PC-3 (cell line): ENCODE results near the gene NAGPA. TPM values are rescaled to one million over a fixed set of nuclear protein-coding genes. Genes with fewer than 3 reads are reported as not detected.

Experiments
- ATAC-seq: fragments of 200-7000 bp; cut with Tn5 transposase; 2 replicates; pipeline ENCODE4 v1.9.1; 2020; ENCODE audit warnings: mild to moderate bottlenecking, moderate library complexity
- BruUV-seq: library from RNA; stranded (reverse); fragments of 400-500 nt; replicated peaks from 2 replicates; lab custom pipeline; 2021; lab: Mats Ljungman, UMichigan
- CTCF ChIA-PET: fragments of 300-600 bp; sonication (Branson Sonifier 250); formaldehyde crosslinking; loops from one replicate; lab custom pipeline; 2022; ENCODE audit warnings: antibody characterized with exemption; lab: Charles Lee
- POLR2A ChIA-PET: fragments of 300-600 bp; sonication (Branson Sonifier 250); formaldehyde crosslinking; loops from one replicate; lab custom pipeline; 2022; ENCODE audit warnings: antibody characterized with exemption; ENCODE audit not compliant: unreplicated experiment; lab: Charles Lee
- DNase-seq: peaks from one replicate; pipeline ENCODE4 v3.0.0-alpha.2; 2015
- H2AFZ ChIP-seq: fragments of 300-600 bp; sonication (generic); 2 replicates; pipeline ENCODE4 v1.6.0; 2016; ENCODE audit warnings: antibody characterized with exemption, low read length
- H3F3A ChIP-seq: fragments of 300-600 bp; sonication (generic); one replicate; pipeline ENCODE4 v1.6.0; 2017; ENCODE audit warnings: antibody characterized with exemption, low read length, control low read depth, mild to moderate bottlenecking; ENCODE audit not compliant: unreplicated experiment
- H3K27ac ChIP-seq: fragments of 300-600 bp; sonication (generic); 2 replicates; pipeline ENCODE4 v1.5.1; 2016; ENCODE audit warnings: mild to moderate bottlenecking, low read length
- H3K27me3 ChIP-seq: fragments of 300-600 bp; sonication (generic); 2 replicates; pipeline ENCODE4 v1.6.1; 2016; ENCODE audit warnings: low read length, mixed read lengths
- H3K36me3 ChIP-seq: fragments of 300-600 bp; sonication (generic); 2 replicates; pipeline ENCODE4 v1.6.1; 2016; ENCODE audit warnings: low read depth, mixed run types, low read length, mixed read lengths
- H3K4me1 ChIP-seq: fragments of 300-600 bp; sonication (generic); 2 replicates; pipeline ENCODE4 v1.5.1; 2016; ENCODE audit warnings: low read length; ENCODE audit not compliant: insufficient read depth
- H3K4me2 ChIP-seq: fragments of 300-600 bp; sonication (generic); 2 replicates; pipeline ENCODE4 v1.6.0; 2016; ENCODE audit warnings: low read length
- H3K4me3 ChIP-seq: fragments of 300-600 bp; sonication (generic); 2 replicates; pipeline ENCODE4 v1.5.1; 2016; ENCODE audit warnings: mild to moderate bottlenecking, low read length, mixed read lengths
- H3K79me2 ChIP-seq: fragments of 300-600 bp; sonication (generic); 2 replicates; pipeline ENCODE4 v1.6.1; 2017; ENCODE audit warnings: low read length, mixed read lengths
- H3K9ac ChIP-seq: fragments of 300-600 bp; sonication (generic); 2 replicates; pipeline ENCODE4 v1.6.0; 2016; ENCODE audit warnings: mild to moderate bottlenecking, low read length
- H3K9me2 ChIP-seq: fragments of 300-600 bp; sonication (generic); replicated peaks from 2 replicates; pipeline ENCODE4 v1.6.1; 2016; ENCODE audit warnings: mixed run types, low read length, mixed read lengths
- H3K9me3 ChIP-seq: fragments of 300-600 bp; sonication (generic); 2 replicates; pipeline ENCODE4 v1.6.1; 2016; ENCODE audit warnings: low read length, mixed read lengths
- H4K20me1 ChIP-seq: fragments of 300-600 bp; sonication (generic); 2 replicates; pipeline ENCODE4 v1.6.1; 2016; ENCODE audit warnings: low read length, mixed read lengths
- CTCF ChIP-seq: fragments of 300-600 bp; sonication (generic); conservative IDR thresholded peaks from 2 replicates; pipeline ENCODE4 v1.5.1; 2017; ENCODE audit warnings: antibody characterized with exemption, low read depth, mild to moderate bottlenecking, low read length
- EZH2 ChIP-seq: fragments of 300-600 bp; sonication (generic); IDR thresholded peaks from one replicate; pipeline ENCODE4 v1.6.1; 2017; ENCODE audit warnings: antibody characterized with exemption, mild to moderate bottlenecking, low read length; ENCODE audit not compliant: unreplicated experiment
- EZH2phosphoT487 ChIP-seq: fragments of 300-600 bp; sonication (generic); IDR thresholded peaks from 2 replicates; pipeline ENCODE4 v1.6.1; 2018; ENCODE audit warnings: mild to moderate bottlenecking, antibody characterized with exemption, low read length, borderline replicate concordance
- intact Hi-C: fragments of 100-400 bp; cut with micrococcal nuclease; formaldehyde crosslinking; loops from 2 replicates; pipeline ENCODE4 v1.9.0; 2023
- total RNA-seq: library from RNA; depleted of rRNA; stranded (reverse); fragments of >200 nt; gene quantifications from 2 replicates; pipeline ENCODE4 v1.2.3, GENCODE V29; 2014

Gene NAGPA
- total RNA-seq, 1 experiment from 2014 or later: 26.2 TPM

GRCh38 chr16:4994719-4995434, 38.9 kb downstream of the NAGPA start:
- intact Hi-C loops: no loop called here
- Histone ChIP-seq H3K27ac (no peak overlapping the region), H3K4me3 (no peak overlapping the region), H3K9ac (no peak overlapping the region), H3K27me3 (no peaks in the 10 kb centered on the region), H3K4me1 (no peaks in the 10 kb centered on the region), H3K79me2 (no peaks in the 10 kb centered on the region), H2AFZ (no peak overlapping the region), H3K36me3 (no peaks in the 10 kb centered on the region), H3F3A (no peaks in the 10 kb centered on the region), H3K9me3 (no peaks in the 10 kb centered on the region), H3K9me2 (no peaks in the 10 kb centered on the region), H4K20me1 (no peaks in the 10 kb centered on the region), H3K4me2 (no peak overlapping the region)
- ChIA-PET CTCF (no interaction called here), POLR2A (no interaction called here)
- DNase-seq (no peak), ATAC-seq (no peak)
- no TSS peak for BruUV-seq
- TF ChIP-seq EZH2phosphoT487: no peak
- no peak for TF ChIP-seq EZH2
- no peak for TF ChIP-seq CTCF

GRCh38 chr16:4991754-4992153, 42.0 kb downstream of the NAGPA start:
- POLR2A ChIA-PET: no interaction called here
- no peaks in the 10 kb centered on the region for H3K4me1 ChIP-seq
- no peak overlapping the region for H2AFZ ChIP-seq
- H3K4me3 ChIP-seq: no peak overlapping the region
- intact Hi-C loops: no loop called here
- no peaks in the 10 kb centered on the region for H3F3A ChIP-seq
- no peak for ATAC-seq
- BruUV-seq: no TSS peak
- H3K27me3 ChIP-seq: no peaks in the 10 kb centered on the region
- no peak overlapping the region for H3K4me2 ChIP-seq
- H3K79me2 ChIP-seq: no peaks in the 10 kb centered on the region
- no peaks in the 10 kb centered on the region for H3K9me3 ChIP-seq
- no peak overlapping the region for H3K9ac ChIP-seq
- CTCF ChIA-PET: no interaction called here
- H3K36me3 ChIP-seq: no peaks in the 10 kb centered on the region
- no peaks in the 10 kb centered on the region for H3K9me2 ChIP-seq
- no peaks in the 10 kb centered on the region for H4K20me1 ChIP-seq
- TF ChIP-seq CTCF (no peak), EZH2 (no peak), EZH2phosphoT487 (no peak)
- no peak for DNase-seq
- no peak overlapping the region for H3K27ac ChIP-seq

- CTCF ChIA-PET: no interaction called here
- Histone ChIP-seq H3K9ac (no peak overlapping the region), H3K4me2 (no peak overlapping the region), H3K79me2 (no peaks in the 10 kb centered on the region), H3K27ac (no peak overlapping the region), H3K9me3 (no peaks in the 10 kb centered on the region), H3K36me3 (no peaks in the 10 kb centered on the region), H3F3A (no peaks in the 10 kb centered on the region), H3K4me3 (no peak overlapping the region), H4K20me1 (no peaks in the 10 kb centered on the region), H3K9me2 (no peaks in the 10 kb centered on the region), H2AFZ (no peak overlapping the region), H3K4me1 (no peaks in the 10 kb centered on the region), H3K27me3 (no peaks in the 10 kb centered on the region)
- DNase-seq (no peak), ATAC-seq (no peak)
- intact Hi-C loops: no loop called here
- POLR2A ChIA-PET: no interaction called here
- BruUV-seq: no TSS peak
- TF ChIP-seq EZH2: no peak
- TF ChIP-seq CTCF: no peak
- no peak for TF ChIP-seq EZH2phosphoT487
Measured at GRCh38 chr16:4990415-4990814, 43.3 kb downstream of the NAGPA start.
